ENCODE results near the gene PAXX. TPM values are rescaled to one million over a fixed set of nuclear protein-coding genes. Genes with fewer than 3 reads are reported as not detected.

Gene PAXX
- total and polyA plus RNA-seq, 9 of the 15 experiments (the other 6 are each of a cell fraction or from before 2014, with no cell fraction given), result 1.2 to 175 (median 38.5) TPM

DNA sequence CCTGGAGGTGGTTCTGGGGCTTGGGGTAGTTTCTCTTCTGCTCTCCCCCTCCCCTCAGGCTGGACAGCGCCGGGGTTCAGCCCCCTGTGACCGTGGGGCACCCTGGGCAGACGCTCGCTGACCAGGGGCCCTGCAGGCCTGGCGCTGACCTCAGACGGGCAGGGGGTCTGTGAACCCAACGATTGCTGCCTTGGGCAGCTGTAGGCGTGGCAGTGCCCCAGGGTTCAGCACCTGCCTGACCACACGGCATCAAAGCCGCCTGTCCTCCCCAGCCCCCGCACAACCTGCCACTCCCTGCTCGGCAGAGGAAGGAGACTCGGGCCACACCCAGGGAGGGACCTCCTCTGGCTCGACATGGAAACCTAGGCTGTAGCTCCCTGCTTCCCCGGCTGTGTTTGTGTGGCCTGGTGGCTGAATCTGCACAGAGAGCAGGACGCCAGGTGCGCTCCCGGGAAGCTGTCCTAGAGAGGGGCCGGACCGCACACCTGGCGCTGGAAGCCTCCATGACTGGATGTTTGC, 28.0 kb upstream of the PAXX start (continued):
- TF ChIP-seq, protein P1, sequence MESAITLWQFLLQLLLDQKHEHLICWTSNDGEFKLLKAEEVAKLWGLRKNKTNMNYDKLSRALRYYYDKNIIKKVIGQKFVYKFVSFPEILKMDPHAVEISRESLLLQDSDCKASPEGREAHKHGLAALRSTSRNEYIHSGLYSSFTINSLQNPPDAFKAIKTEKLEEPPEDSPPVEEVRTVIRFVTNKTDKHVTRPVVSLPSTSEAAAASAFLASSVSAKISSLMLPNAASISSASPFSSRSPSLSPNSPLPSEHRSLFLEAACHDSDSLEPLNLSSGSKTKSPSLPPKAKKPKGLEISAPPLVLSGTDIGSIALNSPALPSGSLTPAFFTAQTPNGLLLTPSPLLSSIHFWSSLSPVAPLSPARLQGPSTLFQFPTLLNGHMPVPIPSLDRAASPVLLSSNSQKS (CRISPR knock-in tag; IDR thresholded peaks at IDR 0.05), result no peak
- TF ChIP-seq BCL6 (CRISPR knock-in tag; IDR thresholded peaks at IDR 0.05) (no peak), CC2D1A (IDR thresholded peaks at IDR 0.05) (no peak), BHLHE40 (IDR thresholded peaks at IDR 0.05; ENCODE audit: low read length) (0 out of 2 replicates have a peak, but pooled peaks have one; percentile 13), MBD2 (IDR thresholded peaks at IDR 0.05; ENCODE audit: borderline replicate concordance, low read depth) (0 out of 2 replicates have a peak, but pooled peaks have one; percentile 17), ZSCAN32 (CRISPR knock-in tag; IDR thresholded peaks at IDR 0.05) (no peak), SMARCA4 (IDR thresholded peaks at IDR 0.05) (0 out of 2 replicates have a peak, but pooled peaks have one; percentile 10), LEF1 (IDR thresholded peaks at IDR 0.05) (peak; percentile 40; the same call in 1 of the 2 replicates), RBM15 (IDR thresholded peaks at IDR 0.05; ENCODE audit: insufficient read depth, low read length) (no peak), ZNF311 (CRISPR knock-in tag; IDR thresholded peaks at IDR 0.05) (no peak), SMAD2 (IDR thresholded peaks at IDR 0.05; ENCODE audit: low read depth, low read length) (no peak), FOXK2 (conservative IDR thresholded peaks at IDR 0.05 in 1 of 2, IDR thresholded peaks at IDR 0.05 in 1 of 2; ENCODE audit: low read depth in 2 of 2) (no peak), HNRNPK (IDR thresholded peaks at IDR 0.05; ENCODE audit: low read depth, low read length, poor library complexity, severe bottlenecking) (no peak), TCF7 (IDR thresholded peaks at IDR 0.05; ENCODE audit: borderline replicate concordance) (peak; percentile 78; the same call in 1 of the 2 replicates), SIX5 (IDR thresholded peaks at IDR 0.05; ENCODE audit: borderline replicate concordance in 1 of 2, insufficient read depth in 1 of 2, low read depth in 1 of 2, low read length in 2 of 2) (no peak), CBX5 (IDR thresholded peaks at IDR 0.05; ENCODE audit: borderline replicate concordance, low read depth) (no peak), NRF1 (conservative IDR thresholded peaks at IDR 0.05 in 1 of 2, IDR thresholded peaks at IDR 0.05 in 1 of 2) (peak; percentile 12 to 37; a peak in 1 of 4 replicates), CTBP1 (IDR thresholded peaks at IDR 0.05; ENCODE audit: borderline replicate concordance) (peak; percentile 92)
- TF ChIP-seq, protein P2, sequence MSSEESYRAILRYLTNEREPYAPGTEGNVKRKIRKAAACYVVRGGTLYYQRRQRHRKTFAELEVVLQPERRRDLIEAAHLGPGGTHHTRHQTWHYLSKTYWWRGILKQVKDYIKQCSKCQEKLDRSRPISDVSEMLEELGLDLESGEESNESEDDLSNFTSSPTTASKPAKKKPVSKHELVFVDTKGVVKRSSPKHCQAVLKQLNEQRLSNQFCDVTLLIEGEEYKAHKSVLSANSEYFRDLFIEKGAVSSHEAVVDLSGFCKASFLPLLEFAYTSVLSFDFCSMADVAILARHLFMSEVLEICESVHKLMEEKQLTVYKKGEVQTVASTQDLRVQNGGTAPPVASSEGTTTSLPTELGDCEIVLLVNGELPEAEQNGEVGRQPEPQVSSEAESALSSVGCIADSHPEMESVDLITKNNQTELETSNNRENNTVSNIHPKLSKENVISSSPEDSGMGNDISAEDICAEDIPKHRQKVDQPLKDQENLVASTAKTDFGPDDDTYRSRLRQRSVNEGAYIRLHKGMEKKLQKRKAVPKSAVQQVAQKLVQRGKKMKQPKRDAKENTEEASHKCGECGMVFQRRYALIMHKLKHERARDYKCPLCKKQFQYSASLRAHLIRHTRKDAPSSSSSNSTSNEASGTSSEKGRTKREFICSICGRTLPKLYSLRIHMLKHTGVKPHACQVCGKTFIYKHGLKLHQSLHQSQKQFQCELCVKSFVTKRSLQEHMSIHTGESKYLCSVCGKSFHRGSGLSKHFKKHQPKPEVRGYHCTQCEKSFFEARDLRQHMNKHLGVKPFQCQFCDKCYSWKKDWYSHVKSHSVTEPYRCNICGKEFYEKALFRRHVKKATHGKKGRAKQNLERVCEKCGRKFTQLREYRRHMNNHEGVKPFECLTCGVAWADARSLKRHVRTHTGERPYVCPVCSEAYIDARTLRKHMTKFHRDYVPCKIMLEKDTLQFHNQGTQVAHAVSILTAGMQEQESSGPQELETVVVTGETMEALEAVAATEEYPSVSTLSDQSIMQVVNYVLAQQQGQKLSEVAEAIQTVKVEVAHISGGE (CRISPR knock-in tag; IDR thresholded peaks at IDR 0.05), result peak in 1 of 3 experiments; percentile 47; a peak in 1 of 6 replicates
- TF ChIP-seq, protein P3, sequence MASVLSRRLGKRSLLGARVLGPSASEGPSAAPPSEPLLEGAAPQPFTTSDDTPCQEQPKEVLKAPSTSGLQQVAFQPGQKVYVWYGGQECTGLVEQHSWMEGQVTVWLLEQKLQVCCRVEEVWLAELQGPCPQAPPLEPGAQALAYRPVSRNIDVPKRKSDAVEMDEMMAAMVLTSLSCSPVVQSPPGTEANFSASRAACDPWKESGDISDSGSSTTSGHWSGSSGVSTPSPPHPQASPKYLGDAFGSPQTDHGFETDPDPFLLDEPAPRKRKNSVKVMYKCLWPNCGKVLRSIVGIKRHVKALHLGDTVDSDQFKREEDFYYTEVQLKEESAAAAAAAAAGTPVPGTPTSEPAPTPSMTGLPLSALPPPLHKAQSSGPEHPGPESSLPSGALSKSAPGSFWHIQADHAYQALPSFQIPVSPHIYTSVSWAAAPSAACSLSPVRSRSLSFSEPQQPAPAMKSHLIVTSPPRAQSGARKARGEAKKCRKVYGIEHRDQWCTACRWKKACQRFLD (CRISPR knock-in tag; IDR thresholded peaks at IDR 0.05), result no peak
- TF ChIP-seq, protein P4, sequence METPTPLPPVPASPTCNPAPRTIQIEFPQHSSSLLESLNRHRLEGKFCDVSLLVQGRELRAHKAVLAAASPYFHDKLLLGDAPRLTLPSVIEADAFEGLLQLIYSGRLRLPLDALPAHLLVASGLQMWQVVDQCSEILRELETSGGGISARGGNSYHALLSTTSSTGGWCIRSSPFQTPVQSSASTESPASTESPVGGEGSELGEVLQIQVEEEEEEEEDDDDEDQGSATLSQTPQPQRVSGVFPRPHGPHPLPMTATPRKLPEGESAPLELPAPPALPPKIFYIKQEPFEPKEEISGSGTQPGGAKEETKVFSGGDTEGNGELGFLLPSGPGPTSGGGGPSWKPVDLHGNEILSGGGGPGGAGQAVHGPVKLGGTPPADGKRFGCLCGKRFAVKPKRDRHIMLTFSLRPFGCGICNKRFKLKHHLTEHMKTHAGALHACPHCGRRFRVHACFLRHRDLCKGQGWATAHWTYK (CRISPR knock-in tag; IDR thresholded peaks at IDR 0.05), result no peak

Measured in K562 (cell line).